Fibroblast of skin of right quadriceps (primary cell): ENCODE measurements around the gene CORO1C.
"Not testable (repeated sequence)": the region's sequence is repeated elsewhere in the genome, so short reads cannot be mapped to it uniquely, and the experiment has no call there.

Source experiments
- DNase-seq: peaks from one replicate; pipeline ENCODE4 v3.0.0-alpha.2; 2013

CORO1C gene

GRCh38 chr12:108731105-108731865 lies at the start of gene CORO1C:
TSS of gene CORO1C (minus strand) at chr12:108731518. CDS start at chr12:108701318, 30,200 bp downstream.
- peak; percentile 96 for DNase-seq

DNA sequence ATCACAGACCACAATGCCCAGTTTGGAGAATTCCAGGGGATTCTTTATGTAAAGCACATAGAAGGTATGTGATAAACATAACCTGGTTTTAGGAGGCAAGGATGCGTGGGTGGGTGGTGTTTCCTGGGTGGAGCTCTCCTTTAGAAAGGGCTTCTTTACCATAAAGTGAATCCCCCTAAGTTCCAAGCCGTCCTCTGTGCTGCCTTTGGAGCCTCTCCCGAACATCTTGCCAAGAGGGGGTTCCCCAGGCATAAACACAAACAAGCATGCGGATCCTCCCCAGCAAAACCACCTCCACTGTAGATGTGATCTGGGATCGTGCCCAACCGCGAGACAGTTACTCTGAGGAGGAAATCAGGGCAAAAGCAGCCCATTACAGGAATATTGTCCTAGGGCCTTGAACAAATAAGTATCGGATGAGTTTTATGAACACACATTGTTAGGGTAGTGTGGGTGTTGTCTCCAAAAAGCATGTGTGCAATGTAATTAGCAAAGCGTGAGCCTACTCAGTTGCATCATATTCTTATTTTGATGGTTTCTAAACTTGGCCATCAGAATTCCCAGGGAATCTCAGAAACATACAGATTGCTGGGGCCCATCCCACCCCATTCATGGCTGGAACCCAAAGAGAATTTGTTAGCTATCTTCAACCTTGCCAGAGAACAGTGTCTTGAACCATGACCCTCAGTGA lies 48.8 kb upstream of the CORO1C start:
- DNase-seq = peak; percentile 34

GRCh38 chr12:108778053-108778452 lies 46.7 kb upstream of the CORO1C start:
- no peak for DNase-seq

DNA sequence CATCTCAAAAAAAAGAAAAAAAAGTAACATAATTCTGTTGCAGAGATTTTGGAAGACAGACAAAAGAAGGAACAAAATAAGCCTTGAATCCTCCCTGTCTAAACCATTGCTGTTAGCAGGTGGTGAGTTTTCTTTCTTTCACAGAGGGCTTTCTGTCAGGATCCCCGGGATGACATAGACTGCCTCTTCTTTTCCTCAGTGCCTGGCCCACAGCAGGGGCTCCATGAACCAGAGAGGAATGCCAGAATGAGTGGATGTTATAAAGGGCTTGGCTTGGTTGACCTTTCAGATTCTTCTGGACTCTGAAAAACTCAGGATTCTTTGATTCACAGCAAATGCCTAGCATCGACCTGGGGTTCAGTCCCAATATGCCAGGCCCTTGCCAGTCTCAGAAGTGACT lies 45.8 kb upstream of the CORO1C start:
- DNase-seq = no peak

- peak; percentile 52 for DNase-seq
Observed at GRCh38 chr12:108773798-108774788, 42.8 kb upstream of the CORO1C start.

- no peak for DNase-seq
Observed at GRCh38 chr12:108772891-108773797, 41.8 kb upstream of the CORO1C start.

- no peak for DNase-seq
Observed at GRCh38 chr12:108772247-108772646, 40.9 kb upstream of the CORO1C start.

GRCh38 chr12:108771835-108772234 lies 40.5 kb upstream of the CORO1C start:
- not testable (repeated sequence) for DNase-seq

- no peak for DNase-seq
Observed at GRCh38 chr12:108770963-108771362, 39.6 kb upstream of the CORO1C start.

DNA sequence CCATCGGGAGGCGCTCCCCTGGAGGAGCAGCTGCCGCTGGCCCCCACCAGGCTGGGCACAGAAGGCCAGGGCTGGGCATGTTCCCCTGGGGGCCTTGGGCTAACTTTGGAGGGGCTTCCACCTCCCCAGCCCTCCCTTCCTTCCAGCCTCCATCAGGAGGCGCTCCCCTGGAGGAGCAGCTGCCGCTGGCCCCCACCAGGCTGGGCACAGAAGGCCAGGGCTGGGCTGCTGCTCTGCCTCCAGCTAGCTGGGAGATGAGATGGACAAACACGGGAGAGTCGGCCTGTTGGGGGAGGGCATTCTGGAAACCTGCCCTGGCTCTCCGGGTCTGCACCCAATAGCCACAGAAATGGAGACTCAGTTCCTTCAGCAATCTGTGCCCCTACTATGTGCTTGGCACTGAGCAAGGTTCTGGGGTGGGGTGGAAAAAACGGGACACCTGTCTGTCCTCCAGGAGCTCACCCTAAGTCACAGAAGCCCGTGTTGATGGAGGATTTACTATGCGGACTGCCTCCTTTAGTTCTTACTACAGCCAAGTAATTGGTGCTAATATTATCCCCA lies 39.0 kb upstream of the CORO1C start:
- DNase-seq = no peak

GRCh38 chr12:108768591-108769500 lies 37.5 kb upstream of the CORO1C start:
- no peak for DNase-seq

DNA sequence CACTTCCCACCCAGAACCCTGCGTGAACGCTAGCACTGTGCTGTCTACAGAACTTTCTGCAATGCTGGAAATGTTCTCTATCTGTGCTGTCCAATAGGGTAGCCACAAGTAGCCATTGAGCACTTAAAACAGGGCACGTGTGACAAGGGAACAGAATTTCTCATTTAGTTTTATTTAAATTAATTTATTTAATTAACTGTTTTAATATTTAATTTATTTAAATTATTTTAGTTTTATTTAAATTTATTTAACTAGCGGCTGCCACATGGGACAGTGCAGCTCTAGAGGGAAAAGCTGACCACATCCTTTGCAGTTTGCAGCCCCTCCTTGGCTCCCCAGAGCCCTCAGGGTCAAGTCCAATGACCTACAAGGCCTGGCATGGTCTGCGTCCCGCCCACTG lies 35.0 kb upstream of the CORO1C start:
- DNase-seq = no peak

- no peak for DNase-seq
Observed at GRCh38 chr12:108765289-108765764, 34.0 kb upstream of the CORO1C start.

DNA sequence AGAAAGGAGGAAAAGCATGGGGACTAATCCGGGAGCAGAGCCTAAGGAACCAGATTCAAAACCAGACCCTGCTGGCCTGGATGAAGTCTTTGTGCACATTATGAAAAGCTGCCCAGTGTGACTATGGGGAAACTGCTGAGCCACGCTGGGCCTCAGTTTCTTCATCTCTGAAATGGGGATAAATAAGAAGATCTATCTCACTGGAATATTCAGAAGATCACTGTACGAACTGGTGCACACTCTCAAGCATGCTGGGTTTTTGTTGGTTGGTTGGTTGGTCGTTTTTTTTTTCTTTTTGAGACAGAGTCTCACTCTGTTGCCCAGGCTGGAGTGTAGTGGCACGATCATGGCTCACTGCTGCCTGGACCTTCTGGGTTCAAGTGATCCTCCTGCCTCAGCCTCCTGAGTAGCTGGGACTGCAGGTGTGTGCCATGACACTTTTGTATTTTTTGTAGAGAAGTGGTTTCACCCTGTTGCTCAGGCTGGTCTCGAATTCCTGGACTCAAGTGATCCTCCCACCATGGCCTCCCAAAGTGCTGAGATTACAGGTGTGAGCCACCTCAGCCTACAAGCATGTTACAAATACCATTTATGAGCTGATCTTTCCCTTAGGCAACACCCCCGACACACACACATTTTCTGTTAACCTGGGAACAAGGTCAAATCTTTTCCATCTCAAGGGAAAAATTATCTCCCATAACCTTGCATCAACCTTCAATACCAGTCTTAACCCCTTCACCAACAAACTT lies 33.4 kb upstream of the CORO1C start:
- DNase-seq = no peak

DNA sequence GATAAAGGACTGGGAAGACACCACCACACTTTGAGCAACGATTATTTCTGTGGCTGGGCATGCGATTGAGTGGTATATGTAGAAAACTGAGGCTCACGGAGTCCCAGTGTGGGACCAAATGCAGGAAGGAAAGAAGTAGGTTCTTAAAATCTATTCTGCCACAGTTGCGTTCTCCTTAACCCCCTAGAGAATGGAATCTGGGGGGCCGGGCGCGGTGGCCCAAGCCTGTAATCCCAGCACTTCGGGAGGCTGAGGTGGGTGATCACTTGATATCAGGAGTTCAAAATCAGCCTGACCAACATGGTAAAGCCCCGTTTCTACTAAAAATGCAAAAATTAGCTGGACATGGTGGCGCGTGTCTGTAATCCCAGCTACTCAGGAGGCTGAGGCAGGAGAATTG lies 29.9 kb upstream of the CORO1C start:
- no peak for DNase-seq

- no peak for DNase-seq
Observed at GRCh38 chr12:108759924-108760323, 28.6 kb upstream of the CORO1C start.

DNA sequence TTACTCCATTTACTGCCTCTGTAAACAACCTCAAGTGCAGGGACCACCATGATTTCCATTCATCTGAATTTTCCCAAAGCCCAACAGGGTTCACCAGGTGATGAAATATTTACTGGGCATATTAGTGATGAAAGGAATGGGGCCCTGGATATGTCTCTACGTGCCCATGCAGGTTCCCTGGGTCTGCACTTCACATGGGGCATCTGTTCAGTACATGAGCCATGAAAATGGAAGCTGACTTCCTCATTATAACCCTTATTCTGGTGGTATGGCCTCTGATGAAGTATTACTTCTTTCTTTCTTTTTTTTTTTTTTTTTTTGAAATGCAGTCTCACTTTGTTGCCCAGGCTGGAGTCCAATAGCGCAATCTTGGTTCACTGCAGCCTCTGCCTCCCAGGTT lies 26.5 kb upstream of the CORO1C start:
- DNase-seq = no peak

DNA sequence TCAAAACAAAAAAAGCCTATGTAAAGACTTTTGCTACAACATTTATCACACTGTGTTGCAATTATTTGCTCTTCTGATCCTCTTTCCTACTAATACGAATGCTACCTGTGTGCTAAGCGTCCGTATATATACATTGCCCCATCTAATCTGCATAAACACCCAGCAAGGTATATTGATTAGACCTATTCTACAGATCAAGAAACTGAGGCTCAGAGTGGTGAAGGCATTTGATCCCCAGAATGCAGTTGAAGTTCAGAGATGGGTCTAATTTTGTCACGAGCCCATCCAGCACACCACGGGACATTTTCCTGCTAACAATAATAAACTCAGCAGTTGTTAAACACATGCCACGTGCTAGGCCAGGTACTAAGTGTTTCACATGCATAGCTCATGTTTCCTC lies 25.1 kb upstream of the CORO1C start:
- DNase-seq = no peak

DNA sequence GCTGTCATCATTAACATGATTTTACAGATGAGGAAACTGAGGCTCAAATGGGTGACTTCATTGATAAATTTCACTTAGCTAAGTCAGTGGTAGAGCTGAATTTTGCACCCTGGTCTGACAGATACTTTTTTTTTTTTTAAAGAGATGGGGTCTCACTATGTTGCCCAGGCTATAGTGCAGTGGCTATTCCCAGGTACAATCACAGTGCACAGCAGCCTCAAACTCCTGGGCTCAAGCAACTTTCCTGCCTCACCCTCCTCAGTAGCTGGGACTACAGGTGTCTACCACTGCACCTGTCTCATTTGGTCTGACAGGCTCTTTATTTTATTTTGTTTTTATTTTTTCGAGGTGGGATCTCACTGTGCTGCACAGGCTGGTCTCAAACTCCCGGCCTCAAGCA lies 24.2 kb upstream of the CORO1C start:
- DNase-seq = no peak

DNA sequence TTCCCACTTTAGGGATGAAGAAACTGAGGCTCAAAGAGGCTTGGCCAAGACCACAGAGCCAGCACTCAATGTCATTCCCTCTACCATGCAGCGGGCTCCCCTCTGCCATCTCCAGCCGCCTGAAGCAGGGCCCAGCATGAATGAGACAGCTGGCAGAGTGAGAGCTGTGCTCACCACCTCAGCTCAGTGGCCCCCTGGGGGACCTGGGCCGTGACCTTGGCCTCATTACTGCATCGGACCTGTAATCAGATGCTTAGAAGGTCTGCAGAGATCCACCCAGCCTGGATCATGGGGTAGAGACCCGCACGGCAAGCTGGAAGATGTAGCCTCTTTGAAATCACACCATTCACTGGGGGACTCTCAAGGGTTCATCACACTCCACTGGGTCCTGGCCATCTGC lies 22.7 kb upstream of the CORO1C start:
- no peak for DNase-seq
